Measurements from ENCODE around the gene NDUFAB1.

- TF ChIP-seq CTCF (IDR thresholded peaks at IDR 0.05) (no peak), POLR2A (IDR thresholded peaks at IDR 0.05) (no peak)
Measured at GRCh38 chr16:23640615-23640930, 44.5 kb upstream of the NDUFAB1 start.

Measured in thyroid gland (tissue), 4 donors.